GM23338 (cell line): Measurements from ENCODE around the gene SFSWAP. TPM values are rescaled to one million over a fixed set of nuclear protein-coding genes. Genes with fewer than 3 reads are reported as not detected.

Experiments
- ATAC-seq: fragments of 200-7000 bp; cut with Tn5 transposase; 3 replicates; pipeline ENCODE4 v1.9.1; 2020
- DNase-seq: peaks from one replicate; pipeline ENCODE4 v3.0.0-alpha.2; 2015; ENCODE audit warnings: low spot score
- H2AFZ ChIP-seq: fragments of 200-600 bp; sonication (generic); 2 replicates; pipeline ENCODE4 v1.8.0; 2016; ENCODE audit warnings: antibody characterized with exemption, mild to moderate bottlenecking, moderate library complexity
- H3F3A ChIP-seq: fragments of 200-600 bp; sonication (generic); replicated peaks from 2 replicates; pipeline ENCODE4 v1.8.0; 2017; ENCODE audit warnings: antibody characterized with exemption, mixed run types, low read depth
- H3K27ac ChIP-seq: fragments of 200-600 bp; sonication (generic); 2 replicates; pipeline ENCODE4 v1.6.1; 2016; ENCODE audit warnings: low read depth
- H3K27me3 ChIP-seq: fragments of 200-600 bp; sonication (generic); 2 replicates; pipeline ENCODE4 v1.8.0; 2016; ENCODE audit warnings: mild to moderate bottlenecking, mixed run types, moderate library complexity; ENCODE audit not compliant: insufficient read depth
- H3K36me3 ChIP-seq: fragments of 200-600 bp; sonication (generic); 2 replicates; pipeline ENCODE4 v1.8.0; 2016; ENCODE audit warnings: mild to moderate bottlenecking; ENCODE audit not compliant: insufficient read depth
- H3K4me1 ChIP-seq: fragments of 200-600 bp; sonication (generic); 2 replicates; pipeline ENCODE4 v1.8.0; 2016; ENCODE audit warnings: mild to moderate bottlenecking, moderate library complexity; ENCODE audit not compliant: insufficient read depth
- H3K4me2 ChIP-seq: fragments of 200-600 bp; sonication (generic); 2 replicates; pipeline ENCODE4 v1.7.1; 2017; ENCODE audit warnings: mixed run types
- H3K4me3 ChIP-seq: fragments of 200-600 bp; sonication (generic); 2 replicates; pipeline ENCODE4 v1.6.1; 2016; ENCODE audit warnings: mixed run types
- H3K79me2 ChIP-seq: fragments of 200-600 bp; sonication (generic); replicated peaks from 2 replicates; pipeline ENCODE4 v1.8.0; 2017; ENCODE audit warnings: mild to moderate bottlenecking; ENCODE audit not compliant: insufficient read depth
- H3K9me2 ChIP-seq: fragments of 200-600 bp; sonication (generic); 2 replicates; pipeline ENCODE4 v1.8.0; 2017; ENCODE audit not compliant: insufficient read depth
- H4K20me1 ChIP-seq: fragments of 200-600 bp; sonication (generic); replicated peaks from 2 replicates; pipeline ENCODE4 v1.8.0; 2017; ENCODE audit warnings: mild to moderate bottlenecking; ENCODE audit not compliant: insufficient read depth
- H3K27ac Mint-ChIP-seq: 2 replicates; pipeline ENCODE4 v1.8.0; 2020; ENCODE audit warnings: inconsistent platforms, mild to moderate bottlenecking, moderate library complexity, mixed read lengths
- H3K27me3 Mint-ChIP-seq: 3 replicates; pipeline ENCODE4 v1.8.0; 2022; ENCODE audit warnings: low read depth, mild to moderate bottlenecking, moderate library complexity, mixed read lengths, inconsistent platforms; ENCODE audit not compliant: insufficient read depth, poor library complexity
- H3K36me3 Mint-ChIP-seq: 3 replicates; pipeline ENCODE4 v1.8.0; 2021; ENCODE audit warnings: low read depth, mild to moderate bottlenecking, inconsistent platforms, moderate library complexity, mixed read lengths
- H3K4me1 Mint-ChIP-seq: 3 replicates; pipeline ENCODE4 v1.8.0; 2020; ENCODE audit warnings: mild to moderate bottlenecking, inconsistent platforms, mixed read lengths
- H3K4me3 Mint-ChIP-seq: 3 replicates; pipeline ENCODE4 v1.8.0; 2021; ENCODE audit warnings: moderate library complexity, mild to moderate bottlenecking, inconsistent platforms, mixed read lengths
- H3K9me3 Mint-ChIP-seq: 3 replicates; pipeline ENCODE4 v1.8.0; 2020; ENCODE audit warnings: moderate library complexity, mild to moderate bottlenecking, inconsistent platforms, mixed read lengths
- CREB1 ChIP-seq: fragments of 250-450 bp; sonication (Bioruptor Pico); IDR thresholded peaks from 2 replicates; pipeline ENCODE4 v1.5.0; 2020; ENCODE audit warnings: low read depth, mild to moderate bottlenecking, moderate library complexity
- CTCF ChIP-seq, 2 experiments: fragments of 200-600 bp in 1 of 2; sonication (generic) in 1 of 2; conservative IDR thresholded peaks; 2 replicates each; pipeline versions ENCODE4 v1.5.1 to v1.6.1; 2016 to 2017; ENCODE audit warnings: antibody characterized with exemption in 2 of 2, low read depth in 2 of 2, mild to moderate bottlenecking in 2 of 2, moderate library complexity in 1 of 2
- EZH2 ChIP-seq: fragments of 200-600 bp; sonication (generic); IDR thresholded peaks from one replicate; pipeline ENCODE4 v1.8.0; 2017; ENCODE audit warnings: antibody characterized with exemption, mild to moderate bottlenecking, low read depth; ENCODE audit not compliant: unreplicated experiment
- EZH2phosphoT487 ChIP-seq: fragments of 200-600 bp; sonication (generic); IDR thresholded peaks from one replicate; pipeline ENCODE4 v1.8.1; 2018; ENCODE audit warnings: antibody characterized with exemption; ENCODE audit not compliant: unreplicated experiment
- JUNB ChIP-seq: IDR thresholded peaks from one replicate; pipeline ENCODE4 v1.6.1; 2016; ENCODE audit warnings: antibody characterized with exemption; ENCODE audit not compliant: unreplicated experiment
- POLR2AphosphoS5 ChIP-seq: IDR thresholded peaks from 2 replicates; pipeline ENCODE4 v1.6.1; 2016; ENCODE audit warnings: antibody characterized with exemption, low read depth
- REST ChIP-seq: IDR thresholded peaks from one replicate; pipeline ENCODE4 v1.6.1; 2018; ENCODE audit warnings: antibody characterized with exemption; ENCODE audit not compliant: unreplicated experiment
- STAT1 ChIP-seq: IDR thresholded peaks from one replicate; pipeline ENCODE4 v1.6.1; 2016; ENCODE audit warnings: antibody characterized with exemption; ENCODE audit not compliant: unreplicated experiment
- ZNF331 ChIP-seq: fragments of 250-450 bp; sonication (Bioruptor Pico); IDR thresholded peaks from 2 replicates; pipeline ENCODE4 v1.5.0; 2020; ENCODE audit warnings: low read depth, mild to moderate bottlenecking, moderate library complexity
- polyA plus RNA-seq: library from polyadenylated mRNA; unstranded; fragments of >200 nt; fragmentation: Nextera tagmentation; extraction: Ambion mirVana; gene quantifications from 2 replicates; pipeline ENCODE4 v1.2.1, GENCODE V29; 2016
- total RNA-seq: library from RNA; depleted of rRNA; stranded (reverse); fragments of >200 nt; shearing (Covaris generic); gene quantifications from 2 replicates; pipeline ENCODE4 v1.2.3, GENCODE V29; 2014

SFSWAP gene
- total and polyA plus RNA-seq, 2 experiments from 2014 or later, result 41.0 to 49.8 TPM

GRCh38 chr12:131751335-131751734 is 40.4 kb downstream of the SFSWAP start (continued):
- TF ChIP-seq CTCF (conservative IDR thresholded peaks at IDR 0.05; ENCODE audit: low read depth in 2 of 2), result no peak
- no peak for TF ChIP-seq JUNB
- TF ChIP-seq POLR2AphosphoS5, result no peak
- TF ChIP-seq REST, result no peak
- TF ChIP-seq ZNF331 (CRISPR knock-in tag), result no peak
- TF ChIP-seq CREB1, result no peak

GRCh38 chr12:131752451-131752850 is 41.6 kb downstream of the SFSWAP start:
- Histone ChIP-seq H2AFZ (no peak overlapping the region), H4K20me1 (no peaks in the 10 kb centered on the region; the same call in none of the 2 replicates), H3K4me2 (no peak overlapping the region), H3K27me3 (no peaks in the 10 kb centered on the region), H3K27ac (no peak overlapping the region), H3K9me2 (no peaks in the 10 kb centered on the region), H3K36me3 (peaks cover 52% of the 10 kb centered on the region), H3K4me3 (no peak overlapping the region), H3K4me1 (peaks cover 9% of the 10 kb centered on the region), H3F3A (peaks cover 11% of the 10 kb centered on the region; the same call in 1 of the 2 replicates), H3K79me2 (peaks cover 15% of the 10 kb centered on the region; the same call in 1 of the 2 replicates)
- H3K27ac Mint-ChIP-seq, result peak overlapping the region; percentile 88
- peak; percentile 79 for ATAC-seq
- H3K4me3 Mint-ChIP-seq, result no peak overlapping the region; the same call in 2 of the 3 replicates
- H3K36me3 Mint-ChIP-seq, result peaks cover 73% of the 10 kb centered on the region
- peaks cover 38% of the 10 kb centered on the region for H3K4me1 Mint-ChIP-seq
- no peaks in the 10 kb centered on the region for H3K9me3 Mint-ChIP-seq
- peaks cover 12% of the 10 kb centered on the region for H3K27me3 Mint-ChIP-seq
- peak; percentile 77 for DNase-seq
- no peak for TF ChIP-seq REST
- no peak for TF ChIP-seq EZH2
- no peak for TF ChIP-seq CTCF (conservative IDR thresholded peaks at IDR 0.05; ENCODE audit: low read depth in 2 of 2)
- TF ChIP-seq STAT1, result no peak
- no peak for TF ChIP-seq ZNF331 (CRISPR knock-in tag)
- no peak for TF ChIP-seq EZH2phosphoT487
